Sigmoid colon (tissue), 4 donors: ENCODE measurements around the gene PI4KA.

Source experiments
- CTCF ChIP-seq, 4 experiments: fragments of 450-650 bp in 3 of 4; fragments of 200-600 bp in 1 of 4; IDR thresholded peaks; one replicate each; pipeline ENCODE4 v1.5.1; 2016 to 2019; ENCODE audit warnings: antibody characterized with exemption in 4 of 4, mild to moderate bottlenecking in 3 of 4, moderate library complexity in 2 of 4
- EP300 ChIP-seq, 4 donors: sonication (generic); formaldehyde crosslinking; IDR thresholded peaks; one replicate each; pipeline ENCODE4 v1.6.1; 2017; ENCODE audit warnings: antibody characterized with exemption in 4 of 4
- POLR2A ChIP-seq, 2 donors: fragments of 450-650 bp; IDR thresholded peaks; one replicate each; pipeline ENCODE4 v1.6.1; 2016; ENCODE audit warnings: antibody characterized with exemption in 2 of 2, mild to moderate bottlenecking in 2 of 2, moderate library complexity in 2 of 2
- POLR2AphosphoS5 ChIP-seq, 4 donors: sonication (generic); formaldehyde crosslinking; IDR thresholded peaks; one replicate each; pipeline ENCODE4 v1.6.1; 2017; ENCODE audit warnings: antibody characterized with exemption in 4 of 4

DNA sequence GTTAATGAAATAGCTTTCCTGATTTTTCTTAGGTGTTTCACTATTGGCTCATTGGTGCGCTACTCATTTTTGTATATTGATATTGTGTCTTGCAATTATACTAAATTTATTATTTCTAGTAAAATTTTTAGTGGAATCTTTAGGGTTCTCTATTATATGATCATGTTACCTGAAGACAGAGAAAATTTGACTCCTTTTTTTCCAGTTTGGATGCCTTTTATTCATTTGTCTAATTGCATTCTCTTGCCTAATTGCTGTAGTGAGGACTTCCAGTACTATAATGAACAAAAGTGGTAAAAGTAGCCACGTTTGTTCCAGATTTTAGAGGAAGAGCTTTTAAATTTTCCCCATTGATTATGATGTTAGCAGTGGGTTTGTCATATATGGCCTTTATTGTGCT, 198.7 kb downstream of the PI4KA start:
- TF ChIP-seq POLR2A (IDR thresholded peaks at IDR 0.05) (no peak), CTCF (IDR thresholded peaks at IDR 0.05) (no peak), POLR2AphosphoS5 (IDR thresholded peaks at IDR 0.05) (no peak), EP300 (IDR thresholded peaks at IDR 0.05) (no peak)
